GM18505 (cell line): ENCODE results near the gene MYOM1.
"Not testable (repeated sequence)": the region's sequence is repeated elsewhere in the genome, so short reads cannot be mapped to it uniquely, and the experiment has no call there.

Source experiments
- ATAC-seq: cut with Tn5 transposase; IDR thresholded peaks from one replicate; pipeline ENCODE4 v1.9.1; 2021; ENCODE audit not compliant: unreplicated experiment
- POLR2A ChIP-seq: IDR thresholded peaks from 4 replicates; pipeline ENCODE4 v1.6.1; 2011; ENCODE audit warnings: borderline replicate concordance; ENCODE audit not compliant: insufficient read depth, insufficient read length; ENCODE audit errors: extremely low read depth

Gene MYOM1

DNA sequence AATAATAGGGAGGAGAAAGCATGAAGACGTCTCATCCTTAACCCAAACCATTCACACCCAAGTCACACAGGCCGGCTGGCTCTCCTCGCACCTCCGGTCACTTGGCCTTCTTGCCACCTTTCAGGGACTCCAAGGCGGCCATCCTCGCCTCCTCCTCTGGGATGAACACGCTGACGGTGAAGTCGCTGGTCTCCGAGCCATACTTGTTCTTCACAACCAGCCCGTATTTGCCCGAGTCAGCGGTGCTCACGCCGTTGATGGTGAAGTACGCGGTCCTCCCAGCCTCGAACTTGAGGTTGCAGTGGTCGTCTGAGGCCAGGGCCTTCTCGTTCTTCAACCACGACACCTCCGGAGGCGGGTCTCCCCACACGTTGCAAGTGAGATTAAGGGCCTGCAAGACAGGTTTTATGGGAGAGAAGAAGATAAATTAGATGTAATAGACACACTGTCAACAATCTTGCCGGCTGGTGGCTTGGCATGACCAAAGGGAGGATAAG, 152.6 kb downstream of the MYOM1 start:
- no peak for ATAC-seq
- TF ChIP-seq POLR2A = no peak

DNA sequence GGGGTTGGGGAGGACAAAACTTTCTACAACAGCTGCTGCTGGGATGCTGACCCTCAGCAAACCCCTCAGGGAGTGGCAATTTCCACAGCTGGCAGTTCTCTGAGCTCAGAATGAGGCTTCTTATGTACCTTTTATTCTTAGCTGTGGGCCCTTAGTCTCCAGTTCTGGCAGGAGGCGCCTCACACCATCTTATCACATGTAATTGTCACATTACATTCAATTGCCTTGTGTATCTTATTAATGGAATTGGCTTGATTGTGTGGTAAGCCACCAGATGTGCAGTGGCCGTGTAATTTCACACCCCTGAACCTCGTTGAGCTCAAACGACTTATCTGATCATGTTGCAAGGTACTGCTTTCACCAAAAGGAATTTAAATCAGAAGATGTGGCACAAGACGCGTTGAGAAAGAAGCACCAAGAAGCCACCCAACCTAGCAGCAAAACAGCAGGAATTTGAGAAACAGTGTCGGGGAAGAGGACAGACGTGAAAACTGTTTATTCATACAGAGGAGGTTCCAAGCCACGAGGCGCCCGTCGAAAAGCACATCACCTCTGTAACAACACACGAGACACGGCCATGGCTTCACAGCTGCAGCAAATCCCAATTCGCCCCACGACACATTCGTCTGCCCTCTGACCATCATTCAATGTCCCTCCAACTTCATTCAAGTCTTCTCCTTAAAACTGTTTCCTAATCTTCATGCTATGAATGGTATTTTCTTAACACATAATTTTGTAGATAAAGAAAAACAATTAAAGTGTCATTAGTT, 153.2 kb downstream of the MYOM1 start:
- ATAC-seq = no peak
- TF ChIP-seq POLR2A = no peak

DNA sequence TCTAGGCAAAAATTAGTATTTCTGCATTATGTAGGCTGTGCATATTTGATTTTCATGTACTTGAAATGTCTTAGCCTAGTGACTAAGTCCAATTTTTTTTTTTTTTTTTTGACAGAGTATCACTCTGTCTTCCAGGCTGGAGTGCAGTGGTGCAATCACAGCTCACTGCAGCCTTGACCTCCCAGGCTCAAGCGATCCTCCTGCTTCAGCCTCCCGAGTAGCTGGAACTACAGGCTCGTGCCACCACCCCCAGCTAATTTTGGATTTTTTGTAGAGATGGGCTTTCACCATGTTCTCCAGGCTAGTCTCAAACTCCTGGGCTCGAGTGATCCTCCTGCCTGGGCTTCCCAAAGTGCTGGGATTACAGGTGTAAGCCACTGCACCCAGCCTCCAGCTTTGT, 156.0 kb downstream of the MYOM1 start:
- not testable (repeated sequence) for ATAC-seq

DNA sequence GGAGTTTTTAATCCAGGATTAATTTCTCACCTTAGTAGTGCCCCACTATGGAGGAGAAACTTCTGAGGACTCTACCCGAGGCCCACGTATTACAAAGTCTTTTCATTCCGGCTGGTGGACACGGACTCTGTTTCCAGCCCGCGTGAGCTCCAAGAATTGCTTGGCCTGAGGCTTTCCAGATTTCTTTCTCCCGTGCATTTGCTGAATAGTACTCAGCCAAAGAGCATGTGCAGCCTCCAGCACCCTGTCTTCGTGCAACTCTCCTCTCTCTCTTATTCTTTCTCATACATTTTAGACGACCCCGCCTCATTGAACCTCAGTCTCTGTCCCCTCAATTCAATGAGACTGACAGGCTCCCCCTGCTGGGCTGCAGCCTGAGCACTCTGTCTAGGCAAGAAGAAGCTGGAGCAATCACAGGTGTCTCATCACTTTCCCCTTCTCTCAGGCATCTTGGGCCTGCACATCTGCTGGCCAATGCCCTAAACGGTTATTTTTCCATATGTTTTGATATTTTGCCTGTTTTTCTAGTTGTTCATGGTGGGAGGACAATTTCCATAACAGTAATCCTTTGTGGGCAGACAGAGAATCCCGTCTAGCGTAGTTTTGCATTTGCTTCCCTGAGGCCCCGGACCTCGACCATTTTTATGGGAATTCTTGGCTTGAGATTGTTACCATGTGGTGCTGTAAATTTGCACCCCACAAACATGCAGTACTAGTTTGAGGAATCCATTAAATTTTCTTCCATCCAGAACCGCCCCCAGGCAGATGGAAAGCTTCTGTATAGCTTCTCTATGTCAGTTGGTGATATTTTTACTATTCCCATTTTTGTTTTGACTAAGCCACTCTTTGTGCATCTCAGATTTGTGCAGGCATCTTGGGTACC, 156.7 kb downstream of the MYOM1 start:
- no peak for TF ChIP-seq POLR2A
- ATAC-seq = no peak

DNA sequence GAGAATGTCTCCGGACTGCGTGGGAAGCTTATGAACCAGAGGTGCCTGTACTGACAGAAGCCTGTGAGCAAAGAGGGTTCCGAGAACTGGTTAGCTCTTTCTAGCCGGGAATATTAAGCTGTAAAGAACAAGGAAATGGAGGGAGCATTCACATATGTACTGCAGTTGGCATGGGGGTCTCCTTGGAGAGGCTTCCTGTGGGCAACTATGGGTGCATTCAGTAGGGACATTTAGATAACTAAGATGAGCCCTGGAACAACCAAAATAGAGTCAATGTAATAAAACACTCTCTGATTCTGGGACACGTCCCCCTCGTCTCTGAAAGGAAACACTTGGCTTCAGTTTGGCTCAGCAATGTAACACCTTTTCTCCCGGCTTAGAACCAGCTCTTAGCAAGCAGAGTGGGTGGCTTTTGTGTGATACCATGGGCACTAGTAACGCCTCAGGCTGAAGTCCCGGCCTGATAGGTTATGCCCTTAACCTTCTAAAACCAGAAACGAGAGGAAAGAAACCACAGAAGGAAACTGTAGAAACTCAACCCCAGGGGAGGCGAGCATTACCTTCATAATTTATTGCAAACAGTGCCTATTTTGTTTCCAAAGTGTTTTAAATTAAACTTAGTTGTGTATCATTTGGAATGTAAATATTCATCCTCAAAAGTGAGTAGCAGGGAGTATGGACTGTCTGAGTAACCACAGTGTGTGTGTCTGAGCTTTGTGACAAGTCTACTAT, 158.0 kb downstream of the MYOM1 start:
- no peak for TF ChIP-seq POLR2A
- ATAC-seq = peak; percentile 37

DNA sequence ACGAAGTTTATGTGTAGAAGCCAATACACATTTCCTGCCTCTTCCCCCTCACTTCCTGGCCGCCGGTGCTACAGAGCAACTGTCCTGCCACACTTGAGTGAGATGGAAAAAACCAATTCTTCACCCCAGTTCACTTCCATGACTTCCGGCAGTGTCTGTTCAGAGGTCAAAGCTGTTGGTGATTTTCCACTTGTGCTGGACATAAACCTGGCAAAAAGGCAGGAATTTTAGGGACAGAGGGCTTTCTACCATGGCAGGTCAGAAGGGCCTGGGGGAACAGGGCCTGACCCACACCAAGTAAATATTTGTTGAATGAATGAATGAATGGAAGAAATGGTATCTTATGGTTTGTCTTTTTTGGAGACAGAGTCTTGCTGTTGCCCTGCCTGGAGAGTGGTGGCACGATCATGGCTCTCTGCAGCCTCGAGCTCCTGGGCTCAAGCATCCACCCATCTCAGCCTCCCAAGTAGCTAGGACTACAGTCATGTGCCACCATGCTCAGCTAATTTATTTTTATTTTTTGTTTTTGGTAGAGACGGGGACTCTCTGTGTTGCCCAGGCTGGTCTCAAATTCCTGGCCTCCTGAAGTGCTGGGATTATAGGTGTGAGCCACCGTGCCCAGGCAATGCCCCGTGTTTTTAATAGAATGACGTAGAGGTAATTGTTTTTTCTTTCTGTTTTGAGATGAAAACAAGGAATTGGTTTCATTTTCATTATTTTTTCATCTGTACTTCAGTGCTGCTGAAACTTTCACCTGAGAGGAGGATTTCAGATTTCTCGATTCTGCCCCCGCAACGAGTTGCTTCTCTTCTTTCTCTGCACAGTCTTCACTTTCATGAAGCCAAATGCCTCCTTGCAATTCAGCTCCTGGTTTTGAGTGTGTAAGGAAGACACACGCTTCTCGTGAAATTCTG, 158.8 kb downstream of the MYOM1 start:
- ATAC-seq = peak; percentile 43
- no peak for TF ChIP-seq POLR2A

DNA sequence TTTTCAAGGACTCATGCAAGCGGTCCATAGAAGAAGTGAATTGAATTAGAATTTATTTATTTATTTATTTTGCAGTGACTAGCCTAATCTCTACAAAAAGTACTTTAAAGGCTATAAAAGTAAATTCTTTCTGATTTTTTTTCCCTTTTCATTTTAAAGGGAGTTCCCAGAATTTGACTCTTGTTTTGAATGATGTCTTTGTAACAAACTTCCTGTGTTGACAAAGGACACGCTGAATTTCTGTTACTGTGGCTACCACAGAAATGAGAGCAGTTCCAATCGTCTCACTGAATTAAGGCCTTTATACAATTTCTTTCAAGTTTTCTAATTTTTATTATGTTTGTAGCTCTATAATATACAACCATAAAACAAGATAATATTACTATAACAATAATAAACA, 160.5 kb downstream of the MYOM1 start:
- ATAC-seq = no peak
- TF ChIP-seq POLR2A = no peak

DNA sequence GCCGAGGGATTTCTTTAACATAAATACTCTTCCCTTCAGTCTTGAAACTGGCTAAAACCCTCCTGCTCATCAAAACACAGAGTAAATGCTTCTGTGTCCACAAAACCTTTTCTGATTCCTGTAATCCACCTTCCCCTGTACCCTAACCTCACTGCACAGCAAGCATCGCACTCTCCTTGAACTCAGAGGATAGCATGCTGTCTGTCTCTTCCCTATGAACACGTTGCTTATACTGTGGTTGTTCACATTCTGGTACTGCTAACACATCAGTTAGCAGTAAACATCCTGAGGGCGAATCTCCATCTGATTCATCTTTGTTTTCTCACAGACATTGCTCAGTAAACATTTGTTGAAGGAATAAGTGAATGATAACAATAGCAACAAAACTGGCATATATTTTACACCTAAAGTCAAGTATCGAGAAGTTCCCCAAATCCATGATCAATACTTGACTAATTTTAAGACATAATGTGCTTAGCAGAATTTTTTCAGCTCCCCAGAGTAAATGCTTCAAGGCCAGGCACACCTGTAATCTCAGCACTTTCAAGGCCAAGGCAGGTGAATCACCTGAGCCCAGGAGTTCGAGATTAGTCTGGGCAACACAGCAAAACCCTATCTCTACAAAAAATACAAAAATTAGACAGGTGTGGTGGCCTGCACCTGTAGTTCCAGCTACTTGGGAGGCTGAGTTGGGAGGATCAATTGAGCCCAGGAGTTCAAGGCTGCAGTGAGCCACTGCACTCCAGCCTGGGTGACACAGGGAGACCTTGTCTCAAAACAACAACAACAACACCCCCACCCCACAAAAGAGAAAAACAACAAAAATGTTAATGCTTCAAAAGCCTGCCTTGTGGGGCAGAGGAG, 161.2 kb downstream of the MYOM1 start:
- TF ChIP-seq POLR2A = no peak
- ATAC-seq = no peak

DNA sequence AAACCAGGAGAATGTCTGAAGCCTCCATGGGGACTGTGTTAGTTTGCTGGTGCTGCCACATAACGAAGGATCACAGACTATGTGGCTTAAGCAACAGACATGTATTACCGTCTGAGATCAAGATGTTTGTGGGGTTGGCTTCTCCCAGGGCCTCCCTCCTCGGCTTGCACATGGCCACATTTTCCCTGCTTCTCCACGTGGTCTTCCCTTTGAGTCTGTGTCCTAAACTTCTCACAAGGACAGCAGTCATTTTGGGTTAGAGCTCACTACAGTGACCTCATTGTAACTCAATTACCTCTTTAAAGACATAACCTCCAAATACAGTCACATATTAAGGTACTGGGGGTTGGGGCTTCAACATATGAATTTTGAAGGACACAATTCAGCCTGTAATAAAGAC, 162.2 kb downstream of the MYOM1 start:
- ATAC-seq = no peak
- TF ChIP-seq POLR2A = no peak

DNA sequence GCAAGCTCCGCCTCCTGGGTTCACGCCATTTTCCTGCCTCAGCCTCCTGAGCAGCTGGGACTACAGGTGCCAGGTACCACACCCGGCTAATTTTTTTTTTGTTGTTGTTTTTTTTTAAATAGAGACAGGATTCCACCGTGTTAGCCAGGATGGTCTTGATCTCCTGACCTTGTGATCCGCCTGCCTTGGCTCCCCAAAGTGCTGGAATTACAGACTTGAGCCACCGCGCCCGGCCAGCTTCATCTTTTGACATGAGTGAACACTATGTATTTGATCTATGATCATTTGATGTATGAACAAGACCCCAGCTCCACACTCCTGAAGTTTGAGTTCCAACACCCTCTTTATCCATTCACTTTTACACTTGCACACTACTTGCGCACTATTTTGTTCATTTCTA, 163.5 kb downstream of the MYOM1 start:
- no peak for TF ChIP-seq POLR2A
- no peak for ATAC-seq

DNA sequence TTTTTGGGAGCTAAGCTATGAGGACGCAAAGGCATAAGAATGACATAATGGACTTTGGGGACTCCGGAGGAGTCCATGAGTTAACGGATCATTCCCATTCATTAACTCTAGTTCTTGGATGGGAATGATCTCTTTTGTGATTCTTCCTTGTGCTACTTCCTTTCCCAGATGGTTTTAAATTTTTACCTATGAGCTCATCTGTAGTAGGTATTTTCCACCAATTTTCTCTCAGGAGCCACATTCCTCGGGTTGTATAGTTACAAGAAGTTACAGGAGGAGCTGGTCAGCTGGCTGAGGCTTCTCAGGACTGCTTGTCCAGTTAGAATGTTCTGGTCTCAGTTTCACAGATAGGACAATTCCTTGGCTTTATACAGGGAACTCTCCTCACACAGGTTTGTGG, 164.0 kb downstream of the MYOM1 start:
- no peak for TF ChIP-seq POLR2A
- ATAC-seq = no peak
